Inferior parietal cortex (tissue), 1 donor: ENCODE results near the gene FBLN2.

ENCODE experiments used
- DNase-seq: peaks from one replicate; pipeline ENCODE4 v3.0.0-alpha.2; 2016; ENCODE audit errors: extremely low spot score

Gene FBLN2

GRCh38 chr3:13582366-13583250, 33.7 kb downstream of the FBLN2 start:
- no peak for DNase-seq

GRCh38 chr3:13583251-13584180, 34.6 kb downstream of the FBLN2 start:
- no peak for DNase-seq

- no peak for DNase-seq
Measured at GRCh38 chr3:13584427-13584891, 35.5 kb downstream of the FBLN2 start.

DNA sequence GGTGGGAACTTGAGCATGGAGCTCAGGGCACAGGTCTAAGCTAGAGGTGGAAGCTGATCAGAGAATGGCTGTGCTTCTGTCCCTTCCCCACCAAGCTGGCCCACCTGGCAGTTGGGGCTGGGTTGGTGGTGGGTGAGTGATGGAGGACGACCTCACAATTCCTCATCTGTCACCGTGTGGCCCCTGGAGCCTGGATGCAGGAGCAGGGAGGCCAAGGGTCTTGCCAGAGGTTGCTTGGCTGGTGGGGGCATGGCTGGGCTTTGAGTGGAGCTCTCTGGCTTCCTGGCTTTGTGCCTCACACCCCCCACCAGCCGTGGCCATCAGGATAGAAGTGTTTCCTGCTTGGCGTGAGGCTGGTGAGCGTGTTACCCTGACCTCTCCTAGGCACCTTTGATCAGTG, 36.0 kb downstream of the FBLN2 start:
- no peak for DNase-seq

- no peak for DNase-seq
Measured at GRCh38 chr3:13587442-13587841, 38.5 kb downstream of the FBLN2 start.

GRCh38 chr3:13588221-13588701, 39.3 kb downstream of the FBLN2 start:
- DNase-seq = no peak

- no peak for DNase-seq
Measured at GRCh38 chr3:13588993-13589392, 40.1 kb downstream of the FBLN2 start.

- no peak for DNase-seq
Measured at GRCh38 chr3:13590841-13591520, 42.1 kb downstream of the FBLN2 start.

DNA sequence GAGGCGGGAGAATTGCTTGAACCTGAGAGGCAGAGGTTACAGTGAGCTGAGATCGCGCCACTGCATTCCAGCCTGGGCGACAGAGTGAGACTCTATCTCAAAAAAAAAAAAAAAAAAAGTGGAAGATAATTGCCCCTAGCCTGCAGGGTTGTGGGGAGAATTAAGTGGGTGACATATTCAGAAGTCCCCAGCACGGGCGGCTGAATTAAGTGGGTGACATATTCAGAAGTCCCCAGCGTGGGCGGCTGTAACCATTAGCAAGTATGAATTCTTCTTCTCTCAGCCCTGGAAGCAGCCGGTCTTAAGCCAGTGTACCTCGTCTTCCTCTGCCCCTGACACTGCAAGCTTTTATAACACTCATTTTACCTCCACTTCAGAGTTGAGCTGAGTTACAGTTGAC, 44.7 kb downstream of the FBLN2 start:
- DNase-seq = no peak

GRCh38 chr3:13594146-13594545, 45.2 kb downstream of the FBLN2 start:
- no peak for DNase-seq

GRCh38 chr3:13594991-13595421, 46.1 kb downstream of the FBLN2 start:
- no peak for DNase-seq

GRCh38 chr3:13595485-13595884, 46.6 kb downstream of the FBLN2 start:
- DNase-seq = no peak

DNA sequence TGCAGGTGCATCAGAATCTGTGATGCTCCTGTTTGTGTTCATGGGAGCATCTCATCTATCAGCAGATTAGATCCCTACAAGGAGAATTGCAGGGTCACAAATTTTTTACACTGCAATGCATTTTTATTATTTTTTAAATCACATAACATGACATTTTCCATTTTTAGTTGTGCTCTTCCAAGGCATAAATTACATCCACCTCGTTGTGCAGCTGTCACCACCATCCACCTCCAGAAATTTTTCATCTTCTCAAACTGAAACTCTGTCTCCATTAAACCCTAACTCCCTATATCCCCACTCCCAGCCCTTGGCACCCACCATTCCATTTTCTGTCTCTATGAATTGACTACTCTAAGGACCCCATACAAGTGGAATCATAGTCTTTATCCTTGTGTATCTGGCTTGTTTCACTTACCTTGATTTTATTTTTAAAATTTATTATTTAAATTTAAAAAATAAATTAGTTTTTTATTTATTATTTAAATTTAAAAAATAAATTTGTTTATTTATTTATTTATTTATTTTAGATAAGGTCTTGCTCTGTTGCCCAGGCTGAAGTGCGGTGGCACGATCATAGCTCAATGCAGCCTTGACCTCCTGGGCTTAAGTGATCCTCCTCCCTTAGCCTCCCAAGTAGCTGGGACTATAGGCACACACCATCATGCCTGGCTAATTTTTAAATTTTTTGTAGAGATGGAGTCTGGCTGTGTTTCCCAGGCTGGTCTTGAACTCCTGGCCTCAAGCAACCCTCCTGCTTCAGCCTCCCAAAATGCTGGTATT, 47.7 kb downstream of the FBLN2 start:
- DNase-seq = no peak

GRCh38 chr3:13597661-13598060, 48.7 kb downstream of the FBLN2 start:
- DNase-seq = no peak

DNA sequence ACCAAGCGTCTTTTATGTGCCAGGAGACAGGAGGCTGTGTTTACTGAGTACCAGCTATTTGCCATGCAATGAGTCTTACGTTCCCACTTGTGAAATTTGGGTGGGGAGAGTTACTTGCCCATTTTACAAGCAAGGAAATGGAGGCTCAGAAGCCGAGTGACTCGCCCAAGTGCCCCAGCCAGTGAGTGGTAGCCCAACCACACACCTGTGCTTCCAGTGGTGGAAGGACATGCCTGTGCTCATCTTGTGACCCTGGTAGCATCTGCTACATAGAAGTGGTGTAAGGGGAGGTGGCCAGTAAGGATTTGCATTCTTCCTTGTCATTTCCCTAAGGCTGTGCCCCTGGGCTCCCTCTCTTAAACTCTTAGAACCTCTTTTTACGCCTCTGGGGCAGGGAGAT, 49.3 kb downstream of the FBLN2 start:
- no peak for DNase-seq

DNA sequence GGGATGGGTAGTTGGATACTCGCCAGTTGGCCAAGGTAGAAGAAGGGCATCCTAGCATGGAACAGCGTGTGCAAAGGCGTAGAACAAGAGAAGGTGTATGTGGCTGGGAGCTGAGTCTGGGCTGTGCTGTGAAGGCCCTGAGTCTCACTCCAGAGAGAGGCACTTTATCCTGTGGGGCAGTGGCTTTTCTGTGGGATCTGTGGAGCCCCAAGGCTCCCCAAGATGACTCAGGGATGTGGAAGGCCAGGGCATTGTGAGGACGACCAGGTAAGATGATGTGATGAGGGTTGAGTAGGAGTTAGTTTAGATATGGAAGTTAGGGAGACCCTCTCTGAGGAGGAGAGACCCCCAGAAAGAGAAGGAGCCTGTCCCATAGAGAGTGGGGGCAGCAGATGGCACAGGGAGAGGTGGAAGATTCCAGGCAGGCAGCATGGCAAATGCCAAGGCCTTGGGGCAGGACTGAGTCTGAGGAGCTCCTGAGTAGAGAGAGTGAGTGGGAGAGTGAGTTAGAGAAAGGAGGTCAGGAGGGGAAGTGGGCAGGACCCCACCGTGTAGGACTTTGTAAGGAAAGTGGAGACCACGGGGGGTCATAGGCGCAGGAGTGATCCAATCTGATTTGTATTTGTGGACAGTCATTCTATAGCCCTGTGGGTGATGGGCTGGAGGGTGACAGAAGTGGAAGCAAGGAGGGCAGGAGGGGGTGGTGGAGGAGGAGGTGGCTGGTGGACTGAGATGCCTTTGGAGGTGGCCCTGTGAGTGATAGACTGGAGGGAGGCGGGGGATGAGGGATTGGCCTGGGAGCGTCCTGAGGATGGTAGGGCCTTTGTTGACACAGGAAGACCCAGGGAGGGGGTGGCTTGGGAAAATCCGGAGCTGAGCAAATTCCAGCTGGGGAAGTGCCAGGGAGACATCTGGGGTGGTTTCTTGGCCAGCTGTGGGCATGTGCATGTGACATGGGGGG, 50.3 kb downstream of the FBLN2 start:
- no peak for DNase-seq

GRCh38 chr3:13599887-13600450, 51.0 kb downstream of the FBLN2 start:
- no peak for DNase-seq

DNA sequence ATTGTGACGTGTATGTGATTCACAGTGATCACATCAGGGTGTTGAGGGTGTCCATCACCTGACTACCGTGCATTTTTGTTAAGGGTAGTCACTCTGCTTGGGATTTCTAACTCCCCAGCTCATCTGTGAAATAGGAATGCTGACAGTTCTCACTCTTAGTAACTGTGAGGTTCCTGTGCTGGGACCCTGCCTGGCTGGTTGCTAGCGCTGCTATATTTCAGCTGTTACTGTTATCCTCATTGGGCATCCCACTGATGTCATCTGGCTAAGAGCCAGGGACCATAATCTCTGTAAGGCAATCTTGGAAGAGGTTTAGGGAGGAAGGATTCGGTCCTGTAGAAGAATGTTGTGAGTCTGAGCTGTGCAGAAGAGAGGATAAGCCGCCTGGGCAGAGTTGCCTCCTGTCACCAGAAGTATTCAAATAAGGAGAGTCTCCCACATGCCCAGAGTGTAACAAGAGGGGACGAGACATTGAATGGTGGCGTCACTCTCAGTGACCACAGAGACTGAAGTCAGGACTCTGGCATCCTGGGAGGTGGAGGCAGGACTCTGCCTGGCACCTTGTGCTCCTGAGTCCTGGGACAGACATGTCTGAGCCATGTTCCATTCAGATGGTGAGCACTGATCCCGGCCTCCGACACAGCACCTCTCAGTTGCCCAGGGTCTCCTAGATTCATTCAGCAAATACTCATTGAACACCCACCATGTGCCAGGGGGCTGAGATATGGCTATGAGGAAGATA, 52.2 kb downstream of the FBLN2 start:
- DNase-seq = no peak

DNA sequence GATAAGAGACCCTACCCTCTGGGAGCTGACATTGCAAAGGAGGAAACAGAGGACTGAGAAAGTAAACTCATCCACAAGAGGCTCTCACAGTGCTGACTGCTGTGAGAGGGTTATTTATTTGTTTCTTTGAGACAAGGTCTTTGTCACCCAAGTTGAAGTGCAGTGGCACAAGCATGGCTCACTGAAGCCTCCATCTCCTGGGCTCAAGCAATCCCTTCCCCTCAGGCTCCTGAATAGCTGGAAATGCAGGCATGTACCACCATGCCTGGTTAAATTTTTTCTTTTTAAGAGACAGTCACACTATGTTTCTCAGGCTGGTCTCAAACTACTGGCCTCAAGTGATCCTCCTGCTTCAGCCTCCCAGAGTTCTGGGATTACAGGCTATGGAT, 52.8 kb downstream of the FBLN2 start:
- no peak for DNase-seq
